DOHH2 (cell line): ENCODE results near the gene TRNP1.

Source experiments
- EZH2phosphoT487 ChIP-seq: fragments of 200-600 bp; sonication (generic); IDR thresholded peaks from 2 replicates; pipeline ENCODE4 v1.6.1; 2017; ENCODE audit warnings: borderline replicate concordance, mild to moderate bottlenecking, antibody characterized with exemption, low read length, moderate library complexity, mixed read lengths
- TF ChIP-seq, protein P1 (sequence below): fragments of 200-600 bp; sonication (generic); IDR thresholded peaks from one replicate; pipeline ENCODE4 v1.5.1; 2014; ENCODE audit warnings: antibody characterized with exemption, mild to moderate bottlenecking, low read depth, low read length; ENCODE audit not compliant: poor library complexity, severe bottlenecking

GRCh38 chr1:26991310-26992116, 2.0 kb upstream of the TRNP1 start:
- TF ChIP-seq, protein P1, sequence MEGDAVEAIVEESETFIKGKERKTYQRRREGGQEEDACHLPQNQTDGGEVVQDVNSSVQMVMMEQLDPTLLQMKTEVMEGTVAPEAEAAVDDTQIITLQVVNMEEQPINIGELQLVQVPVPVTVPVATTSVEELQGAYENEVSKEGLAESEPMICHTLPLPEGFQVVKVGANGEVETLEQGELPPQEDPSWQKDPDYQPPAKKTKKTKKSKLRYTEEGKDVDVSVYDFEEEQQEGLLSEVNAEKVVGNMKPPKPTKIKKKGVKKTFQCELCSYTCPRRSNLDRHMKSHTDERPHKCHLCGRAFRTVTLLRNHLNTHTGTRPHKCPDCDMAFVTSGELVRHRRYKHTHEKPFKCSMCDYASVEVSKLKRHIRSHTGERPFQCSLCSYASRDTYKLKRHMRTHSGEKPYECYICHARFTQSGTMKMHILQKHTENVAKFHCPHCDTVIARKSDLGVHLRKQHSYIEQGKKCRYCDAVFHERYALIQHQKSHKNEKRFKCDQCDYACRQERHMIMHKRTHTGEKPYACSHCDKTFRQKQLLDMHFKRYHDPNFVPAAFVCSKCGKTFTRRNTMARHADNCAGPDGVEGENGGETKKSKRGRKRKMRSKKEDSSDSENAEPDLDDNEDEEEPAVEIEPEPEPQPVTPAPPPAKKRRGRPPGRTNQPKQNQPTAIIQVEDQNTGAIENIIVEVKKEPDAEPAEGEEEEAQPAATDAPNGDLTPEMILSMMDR = no peak
- no peak; the same call in 1 of the 2 replicates for TF ChIP-seq EZH2phosphoT487
